Breast epithelium (tissue), 4 donors: ENCODE data around the gene NIFK. TPM values are rescaled to one million over a fixed set of nuclear protein-coding genes. Genes with fewer than 3 reads are reported as not detected.

ENCODE experiments used
- DNase-seq, 2 donors: peaks; one replicate each; pipeline ENCODE4 v3.0.0-alpha.2; 2019; ENCODE audit warnings: low spot score in 2 of 2
- H3K27ac ChIP-seq, 2 donors: fragments of 200-600 bp; sonication (generic) in 1 of 2; one replicate each; pipeline ENCODE4 v1.5.1; 2016 to 2019; ENCODE audit warnings: mild to moderate bottlenecking in 1 of 2
- H3K27me3 ChIP-seq, 2 donors: fragments of 200-600 bp; sonication (generic) in 1 of 2; one replicate each; pipeline versions ENCODE4 v1.5.1 to v1.6.0; 2017 to 2019; ENCODE audit warnings: control low read depth in 1 of 2, mild to moderate bottlenecking in 1 of 2
- H3K36me3 ChIP-seq: fragments of 200-600 bp; one replicate; pipeline ENCODE4 v1.5.1; 2019
- H3K4me1 ChIP-seq, 2 donors: fragments of 200-600 bp; sonication (generic); one replicate each; pipeline ENCODE4 v1.5.1; 2016 to 2019; ENCODE audit warnings: control low read depth in 1 of 2
- H3K4me3 ChIP-seq, 3 donors: fragments of 200-600 bp; sonication (generic); 1 replicate in 2 of 3; 2 replicates in 1 of 3; pipeline ENCODE4 v1.5.1; 2016 to 2019; ENCODE audit warnings: mild to moderate bottlenecking in 3 of 3, moderate library complexity in 2 of 3
- H3K9me3 ChIP-seq, 2 donors: fragments of 200-600 bp; sonication (generic) in 1 of 2; one replicate each; pipeline ENCODE4 v1.5.1; 2016 to 2019; ENCODE audit warnings: control low read depth in 1 of 2
- POLR2A ChIP-seq: fragments of 450-650 bp; IDR thresholded peaks from one replicate; pipeline ENCODE4 v1.6.1; 2016; ENCODE audit warnings: antibody characterized with exemption, mild to moderate bottlenecking, moderate library complexity
- POLR2AphosphoS5 ChIP-seq, 3 donors: sonication (generic); formaldehyde crosslinking; IDR thresholded peaks; one replicate each; pipeline ENCODE4 v1.6.1; 2017; ENCODE audit warnings: antibody characterized with exemption in 3 of 3
- intact Hi-C: fragments of 100-400 bp; cut with DNase I; formaldehyde crosslinking; loops from one replicate; pipeline ENCODE4 v1.15.1; 2023; ENCODE audit warnings: low total_unique reads
- total RNA-seq, 3 donors: library from RNA; depleted of rRNA; stranded (reverse); fragments of >200 nt; gene quantifications; one replicate each; pipeline ENCODE4 v1.1.0, GENCODE V29; 2016
- TF ChIP-seq, protein P1 (sequence below), 3 donors: fragments of 450-650 bp; IDR thresholded peaks; one replicate each; pipeline ENCODE4 v1.5.1; 2016 to 2017; ENCODE audit warnings: antibody characterized with exemption in 3 of 3, mild to moderate bottlenecking in 3 of 3, moderate library complexity in 3 of 3

NIFK gene
- total RNA-seq, 3 donors from 2014 or later = 33.9 to 45.6 (median 39.1) TPM

DNA sequence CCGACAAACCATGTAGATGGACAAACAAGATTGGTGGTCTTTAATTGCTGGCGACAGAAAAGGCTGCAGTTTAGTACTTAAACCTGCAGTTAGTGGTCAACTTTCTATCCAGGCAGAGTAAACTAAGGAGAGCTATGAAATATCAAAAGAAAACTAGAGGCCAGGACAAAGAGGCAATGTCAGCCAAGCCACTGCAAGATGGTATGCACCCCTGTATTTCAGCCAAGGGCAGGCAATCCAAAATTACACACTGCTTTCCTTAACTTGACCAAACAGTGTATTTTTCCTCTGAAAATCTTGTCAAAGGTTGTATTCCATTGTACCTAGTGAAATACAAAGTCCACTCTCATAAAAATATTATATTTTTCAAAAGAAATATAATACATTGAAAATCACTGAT is 9.3 kb downstream of the NIFK start:
- TF ChIP-seq, protein P1, sequence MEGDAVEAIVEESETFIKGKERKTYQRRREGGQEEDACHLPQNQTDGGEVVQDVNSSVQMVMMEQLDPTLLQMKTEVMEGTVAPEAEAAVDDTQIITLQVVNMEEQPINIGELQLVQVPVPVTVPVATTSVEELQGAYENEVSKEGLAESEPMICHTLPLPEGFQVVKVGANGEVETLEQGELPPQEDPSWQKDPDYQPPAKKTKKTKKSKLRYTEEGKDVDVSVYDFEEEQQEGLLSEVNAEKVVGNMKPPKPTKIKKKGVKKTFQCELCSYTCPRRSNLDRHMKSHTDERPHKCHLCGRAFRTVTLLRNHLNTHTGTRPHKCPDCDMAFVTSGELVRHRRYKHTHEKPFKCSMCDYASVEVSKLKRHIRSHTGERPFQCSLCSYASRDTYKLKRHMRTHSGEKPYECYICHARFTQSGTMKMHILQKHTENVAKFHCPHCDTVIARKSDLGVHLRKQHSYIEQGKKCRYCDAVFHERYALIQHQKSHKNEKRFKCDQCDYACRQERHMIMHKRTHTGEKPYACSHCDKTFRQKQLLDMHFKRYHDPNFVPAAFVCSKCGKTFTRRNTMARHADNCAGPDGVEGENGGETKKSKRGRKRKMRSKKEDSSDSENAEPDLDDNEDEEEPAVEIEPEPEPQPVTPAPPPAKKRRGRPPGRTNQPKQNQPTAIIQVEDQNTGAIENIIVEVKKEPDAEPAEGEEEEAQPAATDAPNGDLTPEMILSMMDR (IDR thresholded peaks at IDR 0.05) = no peak
- TF ChIP-seq POLR2AphosphoS5 (IDR thresholded peaks at IDR 0.05) (no peak), POLR2A (no peak)
- no peak for DNase-seq
- intact Hi-C loops = no loop called here
- H3K4me1 ChIP-seq = no peaks in the 10 kb centered on the region
- H3K27ac ChIP-seq = no peak overlapping the region
- H3K4me3 ChIP-seq = no peak overlapping the region
- H3K36me3 ChIP-seq = no peaks in the 10 kb centered on the region
- H3K27me3 ChIP-seq = no peaks in the 10 kb centered on the region
- H3K9me3 ChIP-seq = no peaks in the 10 kb centered on the region

DNA sequence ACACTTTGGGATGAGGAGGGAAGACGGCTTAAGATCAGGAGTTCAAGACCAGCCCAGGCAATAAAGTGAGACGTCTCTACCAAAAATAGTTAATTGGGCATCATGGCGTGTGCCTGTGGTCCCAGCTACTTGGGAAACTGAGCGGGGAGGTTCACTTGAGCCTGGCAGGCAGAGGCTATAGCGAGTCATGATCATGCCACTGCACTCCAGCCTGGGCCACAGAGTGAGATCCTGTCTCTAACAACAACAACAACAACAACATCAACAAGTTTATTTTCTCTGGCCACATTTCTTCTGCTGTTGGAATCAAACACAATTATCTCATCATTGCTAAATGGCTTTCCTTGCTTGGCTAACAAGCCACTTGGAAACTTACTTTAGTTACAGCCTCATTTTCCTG is 13.4 kb downstream of the NIFK start:
- H3K4me1 ChIP-seq = no peaks in the 10 kb centered on the region
- H3K4me3 ChIP-seq = no peak overlapping the region
- DNase-seq = no peak
- TF ChIP-seq POLR2A (no peak), POLR2AphosphoS5 (IDR thresholded peaks at IDR 0.05) (no peak)
- TF ChIP-seq, protein P1 (IDR thresholded peaks at IDR 0.05) = no peak
- H3K27me3 ChIP-seq = no peaks in the 10 kb centered on the region
- H3K9me3 ChIP-seq = no peaks in the 10 kb centered on the region
- H3K36me3 ChIP-seq = no peaks in the 10 kb centered on the region
- H3K27ac ChIP-seq = no peak overlapping the region
- intact Hi-C loops = no loop called here

DNA sequence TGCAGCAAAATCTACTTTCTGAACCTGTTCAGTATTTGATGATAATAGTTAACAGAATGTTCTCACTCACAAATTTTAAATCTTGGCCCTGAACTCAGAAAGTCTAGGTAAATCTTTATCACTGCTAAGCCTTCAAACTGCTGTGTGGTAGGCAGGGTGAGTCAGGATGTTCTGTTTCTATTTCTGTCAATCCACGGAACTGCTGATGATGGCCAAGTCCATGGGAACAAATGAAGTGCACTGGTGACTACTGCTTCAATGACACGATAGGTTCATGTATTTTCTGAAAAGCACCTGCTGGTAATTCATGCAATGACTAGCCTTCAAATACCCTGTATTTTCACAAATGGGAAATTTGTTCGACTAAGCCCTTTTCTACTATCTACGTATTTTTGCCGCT is 14.2 kb downstream of the NIFK start:
- no peaks in the 10 kb centered on the region for H3K27me3 ChIP-seq
- H3K4me1 ChIP-seq = no peaks in the 10 kb centered on the region
- TF ChIP-seq, protein P1 (IDR thresholded peaks at IDR 0.05) = no peak
- TF ChIP-seq POLR2A (no peak), POLR2AphosphoS5 (IDR thresholded peaks at IDR 0.05) (no peak)
- no peak overlapping the region for H3K4me3 ChIP-seq
- H3K36me3 ChIP-seq = no peaks in the 10 kb centered on the region
- intact Hi-C loops = no loop called here
- DNase-seq = no peak
- no peak overlapping the region for H3K27ac ChIP-seq
- no peaks in the 10 kb centered on the region for H3K9me3 ChIP-seq

DNA sequence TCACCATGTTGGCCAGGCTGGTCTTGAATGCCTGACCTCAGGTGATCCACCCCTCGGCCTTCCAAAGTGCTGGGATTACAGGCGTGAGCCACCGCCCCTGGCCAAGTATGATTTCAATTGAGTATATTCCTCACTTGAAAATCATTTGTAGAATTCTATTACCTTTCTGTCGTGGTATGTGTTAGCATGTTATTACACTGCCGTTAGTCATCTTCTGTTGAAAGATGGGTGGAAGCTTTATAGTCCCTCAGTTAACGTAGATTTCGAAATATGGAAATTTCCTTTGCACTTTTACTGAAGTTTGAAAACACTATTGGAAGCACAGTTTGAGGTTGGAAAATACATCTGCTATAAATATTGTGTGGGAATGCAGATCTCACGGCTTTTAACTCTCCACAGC is 14.7 kb downstream of the NIFK start:
- intact Hi-C loops = no loop called here
- Histone ChIP-seq H3K4me1 (no peaks in the 10 kb centered on the region), H3K27me3 (no peaks in the 10 kb centered on the region), H3K9me3 (no peaks in the 10 kb centered on the region), H3K27ac (no peak overlapping the region), H3K36me3 (no peaks in the 10 kb centered on the region), H3K4me3 (no peak overlapping the region)
- DNase-seq = no peak
- TF ChIP-seq POLR2A = no peak
- TF ChIP-seq POLR2AphosphoS5 (IDR thresholded peaks at IDR 0.05) = no peak
- TF ChIP-seq, protein P1 (IDR thresholded peaks at IDR 0.05) = no peak

DNA sequence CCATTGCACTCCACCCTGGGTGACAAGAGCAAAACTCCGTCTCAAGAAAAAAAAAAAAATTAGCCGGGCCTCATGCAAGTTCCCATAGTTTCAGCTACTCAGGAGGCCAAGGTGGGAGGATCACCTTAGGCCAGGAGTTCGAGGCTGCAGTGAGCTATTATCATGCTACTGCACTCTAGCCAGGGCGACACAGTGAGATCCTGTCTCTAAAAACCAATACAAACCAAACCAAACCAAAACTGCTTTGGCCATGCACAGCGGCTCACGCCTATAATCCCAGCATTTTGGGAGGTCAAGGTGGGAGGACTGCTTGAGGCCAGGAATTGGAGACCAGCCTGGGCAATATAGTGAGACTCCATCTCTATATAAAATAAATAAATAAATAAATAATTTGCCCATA is 19.1 kb downstream of the NIFK start:
- Histone ChIP-seq H3K4me3 (no peak overlapping the region), H3K27ac (no peak overlapping the region), H3K27me3 (no peaks in the 10 kb centered on the region), H3K36me3 (no peaks in the 10 kb centered on the region), H3K4me1 (no peaks in the 10 kb centered on the region), H3K9me3 (no peaks in the 10 kb centered on the region)
- intact Hi-C loops = no loop called here
- DNase-seq = no peak
- TF ChIP-seq, protein P1 (IDR thresholded peaks at IDR 0.05) = no peak
- TF ChIP-seq POLR2A (no peak), POLR2AphosphoS5 (IDR thresholded peaks at IDR 0.05) (no peak)
